HG02623 (cell line): ENCODE measurements around the gene ARHGEF9.
"Not testable (repeated sequence)": the region's sequence is repeated elsewhere in the genome, so short reads cannot be mapped to it uniquely, and the experiment has no call there.

Source experiments
- ATAC-seq: cut with Tn5 transposase; IDR thresholded peaks from one replicate; pipeline ENCODE4 v1.9.1; 2021; ENCODE audit warnings: moderate library complexity; ENCODE audit not compliant: unreplicated experiment

The ARHGEF9 gene

DNA sequence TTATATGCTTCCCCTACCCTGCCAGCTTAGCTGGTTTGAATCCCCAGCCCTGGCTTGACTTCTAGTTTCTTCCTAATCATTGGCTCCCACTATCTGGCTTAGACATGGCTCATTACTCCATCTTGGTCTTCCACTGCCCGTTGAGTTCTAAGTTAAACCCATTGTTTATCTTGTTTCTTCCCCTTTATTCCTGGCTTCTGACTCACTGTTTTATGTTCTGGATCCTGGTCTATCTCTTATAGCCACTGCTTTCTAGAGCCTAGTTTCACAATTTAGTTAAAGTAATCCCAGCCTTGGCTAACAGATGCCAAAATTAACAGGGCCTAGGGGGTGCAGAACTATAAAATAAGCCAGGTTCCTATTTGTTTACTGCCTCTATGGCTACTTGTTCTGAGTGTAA lies 120.9 kb downstream of the ARHGEF9 start:
- ATAC-seq = no peak

DNA sequence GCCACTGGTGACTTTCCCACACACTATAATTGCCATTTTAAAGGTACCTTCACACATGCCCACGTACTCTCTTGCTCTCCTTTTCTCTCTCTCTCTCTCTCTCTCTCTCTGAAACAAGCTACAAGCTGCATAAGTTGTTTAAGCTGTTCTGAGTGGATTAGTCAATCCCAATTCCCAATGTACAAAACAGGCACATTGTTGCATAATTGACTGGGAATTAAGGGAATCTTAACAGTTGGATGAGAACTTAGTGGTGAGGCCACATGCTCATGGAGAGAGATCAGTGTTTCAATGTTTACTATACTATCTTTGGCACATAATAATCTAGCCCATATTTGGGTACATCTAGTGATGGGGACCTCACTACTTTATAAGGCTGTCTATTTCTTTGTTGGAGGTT lies 123.3 kb downstream of the ARHGEF9 start:
- ATAC-seq = no peak

DNA sequence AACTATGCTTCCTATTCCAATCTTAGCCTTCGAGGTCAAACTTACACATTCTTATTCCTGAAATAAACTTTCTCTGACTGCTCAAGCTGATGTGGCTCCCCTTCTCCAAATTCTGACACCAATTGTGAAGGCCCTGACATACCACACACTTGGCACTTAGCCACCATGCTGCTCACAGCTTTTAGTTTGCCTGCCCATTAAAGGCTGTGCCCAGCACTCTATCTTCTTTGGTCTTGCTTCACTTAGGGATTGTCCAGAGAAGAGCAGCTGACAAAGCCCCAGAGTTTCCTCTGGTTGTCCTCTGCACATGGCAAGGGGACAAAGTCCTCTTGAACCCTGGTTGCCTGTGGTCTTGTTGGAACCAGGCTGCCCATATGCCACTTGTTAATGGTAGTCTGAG lies 126.1 kb downstream of the ARHGEF9 start:
- no peak for ATAC-seq

DNA sequence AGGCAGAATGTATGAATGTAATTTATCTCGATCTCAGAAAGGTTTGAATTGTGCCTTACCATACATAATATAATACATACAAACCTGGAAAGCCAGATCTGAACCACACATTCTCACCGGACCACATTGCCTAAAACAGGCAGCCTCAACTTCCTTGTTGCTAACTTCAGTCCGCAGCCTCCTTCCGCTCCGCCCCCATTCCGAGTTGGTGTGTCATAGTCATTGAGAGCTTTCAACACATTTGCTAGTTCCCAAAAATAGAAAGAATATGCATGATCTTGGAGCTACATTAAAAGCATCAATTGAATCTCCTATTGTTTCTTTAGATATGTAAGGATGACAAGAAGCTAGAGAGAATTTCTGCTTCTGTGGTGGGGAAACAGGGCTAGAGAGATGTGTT lies 127.2 kb downstream of the ARHGEF9 start:
- ATAC-seq = no peak

DNA sequence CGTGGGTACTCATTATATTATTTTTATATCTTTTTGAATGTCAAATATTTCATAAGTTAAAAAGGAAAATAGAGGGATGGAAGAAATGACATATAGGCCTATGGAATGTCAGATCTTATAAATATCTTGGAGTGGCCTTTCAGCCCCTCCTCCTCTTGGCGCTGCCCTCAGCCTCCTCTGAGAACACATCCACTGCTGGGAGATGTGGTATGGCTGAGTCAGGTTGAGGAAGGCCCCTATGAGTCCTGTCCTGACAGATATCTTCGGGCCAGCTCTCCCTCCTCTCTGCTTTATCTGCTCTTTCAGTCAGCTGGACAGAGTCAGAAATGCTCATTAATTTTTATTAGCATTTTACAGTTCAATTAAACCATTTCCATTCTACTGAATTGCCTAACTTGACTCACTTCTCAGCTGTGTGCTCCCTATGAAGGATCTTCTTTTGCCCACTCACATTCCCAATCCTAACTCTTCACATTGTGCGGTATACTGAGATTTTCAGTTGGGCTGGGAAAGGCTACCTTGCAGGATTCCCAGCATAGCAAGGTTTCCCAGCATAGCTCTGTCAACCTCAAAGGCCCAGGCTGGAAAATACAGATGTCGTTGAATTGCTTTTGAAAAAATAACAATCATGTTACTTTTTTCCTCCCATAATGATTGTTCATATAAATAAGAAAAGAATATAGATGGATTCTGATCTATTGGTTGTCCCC lies 128.0 kb downstream of the ARHGEF9 start:
- no peak for ATAC-seq

DNA sequence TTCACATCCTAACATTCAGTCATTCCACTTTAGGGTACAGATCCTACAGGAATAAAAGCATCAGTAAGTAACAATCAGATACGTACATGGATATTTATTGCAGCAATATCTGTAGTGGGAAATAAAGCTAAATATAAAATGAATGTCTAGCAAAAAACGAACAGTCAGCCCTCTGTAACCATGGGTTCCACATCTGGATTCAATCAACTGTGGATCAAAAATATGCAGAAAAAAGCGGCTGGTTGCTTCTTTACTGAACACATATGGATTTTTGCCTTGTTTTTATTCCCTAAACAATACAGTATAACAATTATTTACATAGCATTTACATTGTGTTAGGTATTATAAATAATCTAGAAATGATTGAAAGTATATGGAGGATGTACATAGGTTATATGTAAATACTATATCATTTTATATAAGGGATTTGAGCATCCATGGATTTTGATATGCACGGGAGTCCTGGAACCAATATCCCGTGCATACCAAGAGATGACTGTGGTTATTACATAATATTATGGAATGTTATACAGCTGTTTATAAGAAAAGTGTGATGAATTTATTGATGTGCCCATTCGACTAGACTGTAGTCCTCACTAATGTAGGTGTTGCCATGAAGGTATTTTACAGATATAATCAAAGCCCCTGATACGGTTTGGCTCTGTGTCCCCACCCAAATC lies 132.8 kb downstream of the ARHGEF9 start:
- no peak for ATAC-seq

DNA sequence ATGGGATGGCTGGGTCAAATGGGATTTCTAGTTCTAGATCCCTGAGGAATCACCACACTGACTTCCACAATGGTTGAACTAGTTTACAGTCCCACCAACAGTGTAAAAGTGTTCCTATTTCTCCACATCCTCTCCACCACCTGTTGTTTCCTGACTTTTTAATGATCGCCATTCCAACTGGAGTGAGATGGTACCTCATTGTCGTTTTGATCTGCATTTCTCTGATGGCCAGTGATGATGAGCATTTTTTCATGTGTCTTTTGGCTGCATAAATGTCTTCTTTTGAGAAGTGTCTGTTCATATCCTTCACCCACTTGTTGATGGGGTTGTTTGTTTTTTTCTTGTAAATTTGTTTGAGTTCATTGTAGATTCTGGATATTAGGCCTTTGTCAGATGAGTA lies 139.3 kb downstream of the ARHGEF9 start:
- not testable (repeated sequence) for ATAC-seq

DNA sequence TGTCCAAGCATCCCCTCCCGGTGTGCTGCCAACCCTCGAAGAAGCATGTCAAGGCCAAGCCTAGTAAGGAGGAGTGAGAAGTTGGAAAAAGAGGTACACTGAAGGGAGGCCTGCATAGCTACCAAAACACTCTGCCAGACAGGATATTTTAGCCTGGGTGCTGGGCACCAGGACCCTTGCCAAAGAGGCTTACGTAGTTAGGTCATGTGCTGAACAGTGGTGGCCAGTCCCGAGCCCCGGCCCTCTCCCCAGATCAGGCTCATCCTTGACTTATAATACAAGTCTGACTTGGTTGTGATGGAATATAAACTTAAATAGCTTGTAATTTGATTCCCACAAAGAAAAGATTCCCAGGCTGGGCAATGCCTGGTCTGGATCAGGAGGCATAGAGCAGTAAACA lies 149.3 kb downstream of the ARHGEF9 start:
- ATAC-seq = no peak

DNA sequence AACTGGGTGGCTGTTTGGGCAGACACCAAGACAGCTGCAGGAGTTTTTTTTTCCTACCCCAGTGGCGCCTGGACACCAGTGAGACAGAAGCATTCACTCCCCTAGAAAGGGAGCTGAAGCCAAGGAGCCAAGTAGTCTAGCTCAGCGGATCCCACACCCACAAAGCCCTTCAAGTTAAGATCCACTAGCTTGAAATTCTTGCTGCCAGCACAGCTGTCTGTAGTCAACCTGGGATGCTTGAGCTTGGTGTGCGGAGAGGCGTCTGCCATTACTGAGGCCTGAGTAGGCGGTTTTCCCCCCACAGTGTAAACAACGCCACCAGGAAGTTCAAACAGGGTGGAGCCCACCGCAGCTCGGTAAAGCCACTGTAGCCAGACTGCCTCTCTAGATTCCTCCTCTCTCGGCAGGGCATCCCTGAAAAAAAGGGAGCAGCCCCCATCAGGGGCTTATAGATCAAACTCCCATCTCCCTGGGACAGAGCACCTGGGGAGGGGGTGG lies 171.4 kb downstream of the ARHGEF9 start:
- no peak for ATAC-seq

DNA sequence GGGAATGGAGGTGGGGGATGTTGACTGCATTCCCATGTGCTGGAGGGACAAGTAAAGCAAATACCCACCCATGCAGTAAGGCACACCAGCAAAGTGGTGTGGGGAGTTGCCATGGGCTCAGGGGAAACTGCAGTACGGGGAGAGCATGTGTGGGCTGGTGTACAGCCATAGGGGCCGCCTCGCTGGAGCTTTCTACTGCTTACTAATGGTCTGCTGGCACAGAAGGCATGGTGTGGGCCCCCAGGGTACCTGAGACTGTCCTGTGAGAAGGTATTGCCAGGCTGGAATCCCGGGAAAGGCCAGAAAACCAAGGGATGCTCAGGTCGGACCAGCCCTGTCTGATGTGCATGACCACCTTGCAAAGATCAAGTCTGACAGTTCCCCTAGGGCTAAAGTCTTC lies 199.1 kb downstream of the ARHGEF9 start:
- ATAC-seq = no peak
